GM20000 (cell line): Measurements from ENCODE around the gene PAK1.
"Not testable (repeated sequence)": the region's sequence is repeated elsewhere in the genome, so short reads cannot be mapped to it uniquely, and the experiment has no call there.

Experiments used
- DNase-seq: peaks from one replicate; pipeline ENCODE4 v3.0.0; 2012; ENCODE audit warnings: low spot score
- CTCF ChIP-seq: IDR thresholded peaks from 2 replicates; pipeline ENCODE4 v1.5.1; 2012; ENCODE audit warnings: mild to moderate bottlenecking, control low read depth; ENCODE audit errors: extremely low read depth, missing control alignments

PAK1 gene

GRCh38 chr11:77503006-77503405 is 29.1 kb upstream of the PAK1 start:
- TF ChIP-seq CTCF, result no peak
- no peak for DNase-seq

- no peak for DNase-seq
Observed at GRCh38 chr11:77502346-77502905, 28.5 kb upstream of the PAK1 start.

GRCh38 chr11:77501758-77502157 is 27.9 kb upstream of the PAK1 start:
- no peak for TF ChIP-seq CTCF
- DNase-seq, result no peak

More at GRCh38 chr11:77502346-77502905, 28.5 kb upstream of the PAK1 start:
- TF ChIP-seq CTCF, result no peak

- DNase-seq, result no peak
- no peak for TF ChIP-seq CTCF
Observed at GRCh38 chr11:77497368-77497767, 23.5 kb upstream of the PAK1 start.

GRCh38 chr11:77495526-77495925 is 21.6 kb upstream of the PAK1 start:
- no peak for DNase-seq
- no peak for TF ChIP-seq CTCF

- DNase-seq, result not testable (repeated sequence)
Observed at GRCh38 chr11:77490035-77490434, 16.1 kb upstream of the PAK1 start.

GRCh38 chr11:77487790-77488189 is 13.9 kb upstream of the PAK1 start:
- no peak for TF ChIP-seq CTCF
- no peak for DNase-seq

- TF ChIP-seq CTCF, result no peak
- no peak for DNase-seq
Observed at GRCh38 chr11:77479746-77480352, 6.0 kb upstream of the PAK1 start.
